Ovary (tissue), 3 donors: ENCODE results near the gene UBE2G2.

ENCODE experiments used
- EP300 ChIP-seq: sonication (generic); formaldehyde crosslinking; IDR thresholded peaks from one replicate; pipeline ENCODE4 v1.6.1; 2017; ENCODE audit warnings: antibody characterized with exemption
- TF ChIP-seq, protein P1 (sequence below), 3 donors: fragments of 450-650 bp in 2 of 3; fragments of 200-600 bp in 1 of 3; IDR thresholded peaks; one replicate each; pipeline versions ENCODE4 v1.5.1 to v1.8.0; 2016 to 2022; ENCODE audit warnings: antibody characterized with exemption in 3 of 3, mild to moderate bottlenecking in 1 of 3
- donor health status: DM: no; HTN: no; CAD: no.

DNA sequence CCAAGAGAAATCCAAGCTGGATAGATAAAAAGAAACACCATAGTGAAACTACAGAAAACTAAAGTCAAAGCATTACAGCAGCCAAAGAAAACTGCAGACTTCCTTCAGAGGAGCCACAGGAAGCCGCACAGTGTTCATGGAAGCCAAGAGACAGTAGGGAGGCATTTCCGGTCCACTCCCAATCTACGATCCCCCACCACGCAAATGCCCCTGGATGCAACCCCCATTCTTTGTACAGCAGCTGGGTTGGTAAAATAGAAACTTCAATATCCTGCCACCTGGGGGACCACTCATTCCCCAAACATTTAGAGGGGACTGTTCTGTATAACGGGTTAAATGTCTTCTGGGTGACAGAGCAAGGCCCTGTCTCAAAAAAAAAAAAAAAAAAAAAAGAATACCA, 46.4 kb downstream of the UBE2G2 start:
- TF ChIP-seq EP300 = no peak
- TF ChIP-seq, protein P1, sequence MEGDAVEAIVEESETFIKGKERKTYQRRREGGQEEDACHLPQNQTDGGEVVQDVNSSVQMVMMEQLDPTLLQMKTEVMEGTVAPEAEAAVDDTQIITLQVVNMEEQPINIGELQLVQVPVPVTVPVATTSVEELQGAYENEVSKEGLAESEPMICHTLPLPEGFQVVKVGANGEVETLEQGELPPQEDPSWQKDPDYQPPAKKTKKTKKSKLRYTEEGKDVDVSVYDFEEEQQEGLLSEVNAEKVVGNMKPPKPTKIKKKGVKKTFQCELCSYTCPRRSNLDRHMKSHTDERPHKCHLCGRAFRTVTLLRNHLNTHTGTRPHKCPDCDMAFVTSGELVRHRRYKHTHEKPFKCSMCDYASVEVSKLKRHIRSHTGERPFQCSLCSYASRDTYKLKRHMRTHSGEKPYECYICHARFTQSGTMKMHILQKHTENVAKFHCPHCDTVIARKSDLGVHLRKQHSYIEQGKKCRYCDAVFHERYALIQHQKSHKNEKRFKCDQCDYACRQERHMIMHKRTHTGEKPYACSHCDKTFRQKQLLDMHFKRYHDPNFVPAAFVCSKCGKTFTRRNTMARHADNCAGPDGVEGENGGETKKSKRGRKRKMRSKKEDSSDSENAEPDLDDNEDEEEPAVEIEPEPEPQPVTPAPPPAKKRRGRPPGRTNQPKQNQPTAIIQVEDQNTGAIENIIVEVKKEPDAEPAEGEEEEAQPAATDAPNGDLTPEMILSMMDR (IDR thresholded peaks at IDR 0.05) = no peak
